ACC112 (cell line): ENCODE measurements around the gene OVAAL.
A peak's percentile ranks its signal among the peaks of the same experiment; 100 is the strongest.

Source experiments
- H2AFZ ChIP-seq: fragments of 200-600 bp; sonication (generic); one replicate; pipeline ENCODE4 v1.6.0; 2017; ENCODE audit warnings: antibody characterized with exemption, low read length; ENCODE audit not compliant: unreplicated experiment
- H3K27ac ChIP-seq: fragments of 200-600 bp; sonication (generic); 2 replicates; pipeline ENCODE4 v1.5.1; 2014; ENCODE audit warnings: low read depth, mild to moderate bottlenecking, antibody characterized with exemption, low read length, moderate library complexity
- H3K27me3 ChIP-seq: fragments of 200-600 bp; sonication (generic); 2 replicates; pipeline ENCODE4 v1.6.1; 2014; ENCODE audit warnings: mild to moderate bottlenecking, antibody characterized with exemption, low read length, moderate library complexity, mixed read lengths; ENCODE audit not compliant: insufficient read depth
- H3K36me3 ChIP-seq: fragments of 200-600 bp; sonication (generic); 2 replicates; pipeline ENCODE4 v1.6.1; 2016; ENCODE audit warnings: mild to moderate bottlenecking, antibody characterized with exemption, low read length, moderate library complexity, mixed read lengths; ENCODE audit not compliant: insufficient read depth
- H3K4me1 ChIP-seq: fragments of 200-600 bp; sonication (generic); one replicate; pipeline ENCODE4 v1.6.1; 2016; ENCODE audit warnings: low read length, mixed read lengths; ENCODE audit not compliant: insufficient read depth, unreplicated experiment, control insufficient read depth
- H3K4me3 ChIP-seq: fragments of 200-600 bp; sonication (generic); 2 replicates; pipeline ENCODE4 v1.5.1; 2014; ENCODE audit warnings: mild to moderate bottlenecking, low read depth, low read length
- H3K79me2 ChIP-seq: fragments of 200-600 bp; sonication (generic); one replicate; pipeline ENCODE4 v1.6.0; 2016; ENCODE audit warnings: low read length; ENCODE audit not compliant: control insufficient read depth, unreplicated experiment, insufficient read depth

Gene OVAAL

DNA sequence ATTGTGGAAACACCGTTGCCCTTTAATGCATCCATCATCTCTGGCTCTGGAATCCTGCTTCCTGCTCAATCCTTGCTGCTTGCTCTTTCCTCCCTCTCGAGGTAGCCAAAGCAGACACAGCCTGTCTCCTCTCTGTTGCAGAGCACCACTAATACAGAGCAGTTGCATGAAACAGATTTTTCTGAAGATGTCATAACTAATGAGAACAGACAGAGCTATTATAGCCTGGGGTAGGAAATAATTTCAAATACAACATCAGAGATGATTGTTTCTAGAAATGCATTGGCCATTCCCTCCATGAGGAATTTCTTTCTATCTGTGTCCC is 33.1 kb upstream of the OVAAL start:
- Histone ChIP-seq H3K36me3 (no peaks in the 10 kb centered on the region), H3K27me3 (no peaks in the 10 kb centered on the region), H2AFZ (no peak overlapping the region), H3K4me3 (no peak overlapping the region), H3K27ac (no peak overlapping the region), H3K79me2 (no peaks in the 10 kb centered on the region), H3K4me1 (peaks cover 31% of the 10 kb centered on the region)

DNA sequence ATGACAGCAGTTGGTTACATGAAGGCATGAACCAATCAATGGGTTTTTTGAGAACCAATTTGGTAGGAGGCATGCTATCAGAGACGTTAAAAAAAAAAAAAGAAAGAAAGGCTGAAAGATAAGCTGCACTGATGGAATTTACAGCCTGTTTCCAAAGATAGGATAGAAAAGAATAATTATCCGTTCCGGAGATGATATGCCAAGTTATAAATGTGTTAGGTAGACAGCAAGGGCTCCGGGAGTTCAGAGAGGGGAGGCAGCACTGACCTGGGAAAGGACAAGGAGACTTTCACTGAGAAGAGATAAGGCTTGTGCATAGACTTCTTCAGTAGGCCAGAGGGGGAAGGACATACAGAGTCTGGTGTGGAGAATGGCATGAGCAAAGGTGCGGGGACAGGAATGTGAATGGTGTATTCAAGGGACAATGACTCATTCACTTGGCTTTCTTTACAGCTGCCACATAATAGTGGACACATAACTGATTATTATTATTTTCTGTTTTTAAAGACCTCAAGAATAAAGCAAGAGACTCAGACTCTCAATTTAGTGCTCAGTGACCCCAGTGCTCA is 31.6 kb upstream of the OVAAL start:
- H3K27ac ChIP-seq: no peak overlapping the region
- H3K4me3 ChIP-seq: no peak overlapping the region
- peaks cover 33% of the 10 kb centered on the region for H3K4me1 ChIP-seq
- no peaks in the 10 kb centered on the region for H3K36me3 ChIP-seq
- H2AFZ ChIP-seq: no peak overlapping the region
- no peaks in the 10 kb centered on the region for H3K27me3 ChIP-seq
- H3K79me2 ChIP-seq: no peaks in the 10 kb centered on the region

DNA sequence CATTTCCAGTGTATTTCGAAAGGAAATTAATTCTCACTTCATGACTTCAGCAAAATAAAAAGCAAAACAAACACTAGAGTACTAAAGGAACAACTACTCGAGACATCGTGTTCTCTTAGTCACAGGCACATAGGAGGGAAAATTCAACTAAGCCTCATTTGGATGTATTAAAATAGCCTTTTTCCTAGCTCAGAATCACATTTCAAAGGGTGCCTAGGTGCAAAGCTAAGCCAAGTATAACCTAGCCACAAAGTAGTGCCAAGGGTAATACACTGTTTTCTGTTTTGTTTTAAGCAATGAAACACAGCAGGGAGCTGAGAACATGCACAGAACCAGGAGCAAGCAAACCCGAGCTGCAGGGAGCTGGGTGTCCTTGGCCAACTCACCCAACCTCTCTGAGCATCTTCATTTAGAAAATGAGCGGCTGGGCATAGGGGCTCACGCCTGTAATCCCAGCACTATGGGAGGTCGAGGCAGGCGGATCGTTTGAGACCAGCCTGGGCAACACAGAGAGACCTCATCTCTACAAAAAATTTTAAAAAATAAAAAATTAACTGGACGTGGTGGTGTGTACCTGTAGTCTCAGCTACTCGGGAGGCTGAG is 29.8 kb upstream of the OVAAL start:
- Histone ChIP-seq H3K36me3 (no peaks in the 10 kb centered on the region), H3K27ac (peak overlapping the region; percentile 43), H3K4me3 (no peak overlapping the region; the same call in 1 of the 2 replicates), H3K27me3 (no peaks in the 10 kb centered on the region), H2AFZ (no peak overlapping the region), H3K79me2 (no peaks in the 10 kb centered on the region), H3K4me1 (peaks cover 33% of the 10 kb centered on the region)

- Histone ChIP-seq H3K4me1 (peaks cover 33% of the 10 kb centered on the region), H3K27me3 (no peaks in the 10 kb centered on the region), H3K79me2 (no peaks in the 10 kb centered on the region), H3K36me3 (no peaks in the 10 kb centered on the region), H3K27ac (peak overlapping the region; percentile 43), H3K4me3 (no peak overlapping the region), H2AFZ (peak overlapping the region; percentile 67)
Measured at GRCh38 chr1:180530501-180530900, 28.3 kb upstream of the OVAAL start.

DNA sequence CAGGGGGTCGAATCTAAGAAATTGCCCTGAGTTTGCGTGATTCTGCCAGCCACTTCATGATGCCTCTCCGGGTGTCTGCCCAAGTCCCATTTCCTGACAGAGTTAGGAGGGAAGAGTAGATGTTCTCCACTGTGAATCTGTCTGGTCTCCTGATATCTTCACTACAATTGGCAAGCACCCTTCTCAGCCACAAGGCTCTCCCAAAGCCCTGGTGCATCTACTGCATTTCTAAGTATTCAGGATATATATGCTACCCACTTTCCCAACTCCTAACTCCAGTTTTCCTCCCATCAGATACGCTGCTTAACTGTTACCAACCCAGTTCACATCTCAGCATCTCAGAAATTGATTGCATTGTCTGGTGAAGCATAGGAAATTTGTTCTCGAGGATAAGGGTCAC is 25.9 kb upstream of the OVAAL start:
- no peak overlapping the region for H3K27ac ChIP-seq
- H2AFZ ChIP-seq: no peak overlapping the region
- no peaks in the 10 kb centered on the region for H3K79me2 ChIP-seq
- no peaks in the 10 kb centered on the region for H3K36me3 ChIP-seq
- H3K27me3 ChIP-seq: no peaks in the 10 kb centered on the region
- no peak overlapping the region for H3K4me3 ChIP-seq
- peaks cover 23% of the 10 kb centered on the region for H3K4me1 ChIP-seq

GRCh38 chr1:180533266-180533987 is 25.3 kb upstream of the OVAAL start:
- Histone ChIP-seq H3K79me2 (no peaks in the 10 kb centered on the region), H3K4me1 (peaks cover 22% of the 10 kb centered on the region), H3K4me3 (no peak overlapping the region), H3K27me3 (no peaks in the 10 kb centered on the region), H3K36me3 (no peaks in the 10 kb centered on the region), H2AFZ (peak overlapping the region; percentile 25), H3K27ac (no peak overlapping the region)

GRCh38 chr1:180534214-180534613 is 24.6 kb upstream of the OVAAL start:
- Histone ChIP-seq H3K79me2 (no peaks in the 10 kb centered on the region), H3K36me3 (no peaks in the 10 kb centered on the region), H3K4me1 (peaks cover 14% of the 10 kb centered on the region), H2AFZ (no peak overlapping the region), H3K27me3 (no peaks in the 10 kb centered on the region), H3K4me3 (no peak overlapping the region), H3K27ac (no peak overlapping the region)

DNA sequence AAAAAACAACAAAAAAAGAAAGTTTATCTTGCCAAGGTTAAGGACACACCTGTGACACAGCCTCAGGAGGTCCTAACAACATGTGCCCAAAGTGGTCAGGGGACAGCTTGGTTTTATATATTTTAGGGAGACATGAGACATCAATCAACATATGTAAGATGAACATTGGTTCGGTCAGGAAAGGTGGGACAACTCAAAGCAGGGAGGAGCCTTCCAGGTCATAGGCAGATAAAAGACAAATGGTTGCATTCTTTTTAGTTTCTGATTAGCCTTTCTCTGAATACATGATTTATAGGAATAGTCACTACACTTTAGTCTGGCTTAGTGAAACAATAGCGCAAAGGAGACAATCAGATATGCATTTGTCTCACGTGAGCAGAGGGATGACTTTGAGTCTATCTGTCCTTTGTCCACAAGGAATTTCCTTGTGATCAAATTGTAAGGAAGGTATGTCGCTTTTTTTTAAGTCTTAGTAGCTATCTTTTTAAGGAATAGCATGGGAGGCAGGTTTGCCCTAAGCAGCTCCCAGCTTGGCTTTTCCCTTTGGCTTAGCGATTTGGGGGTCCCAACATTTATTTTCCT is 23.3 kb upstream of the OVAAL start:
- Histone ChIP-seq H3K79me2 (no peaks in the 10 kb centered on the region), H3K4me1 (peaks cover 6% of the 10 kb centered on the region), H2AFZ (no peak overlapping the region), H3K4me3 (no peak overlapping the region), H3K27ac (no peak overlapping the region), H3K36me3 (no peaks in the 10 kb centered on the region), H3K27me3 (no peaks in the 10 kb centered on the region)

GRCh38 chr1:180536821-180537372 is 21.9 kb upstream of the OVAAL start:
- H3K4me1 ChIP-seq: peaks cover 10% of the 10 kb centered on the region
- no peak overlapping the region for H3K4me3 ChIP-seq
- H3K79me2 ChIP-seq: no peaks in the 10 kb centered on the region
- H3K27ac ChIP-seq: no peak overlapping the region
- H3K36me3 ChIP-seq: no peaks in the 10 kb centered on the region
- no peak overlapping the region for H2AFZ ChIP-seq
- no peaks in the 10 kb centered on the region for H3K27me3 ChIP-seq

- Histone ChIP-seq H2AFZ (no peak overlapping the region), H3K27ac (no peak overlapping the region), H3K4me3 (no peak overlapping the region), H3K36me3 (no peaks in the 10 kb centered on the region), H3K4me1 (peaks cover 17% of the 10 kb centered on the region), H3K27me3 (no peaks in the 10 kb centered on the region), H3K79me2 (no peaks in the 10 kb centered on the region)
Measured at GRCh38 chr1:180539136-180539535, 19.6 kb upstream of the OVAAL start.
